GM23338 (cell line): Measurements from ENCODE around the gene HRH4.

Source experiments
- CREB1 ChIP-seq: fragments of 250-450 bp; sonication (Bioruptor Pico); IDR thresholded peaks from 2 replicates; pipeline ENCODE4 v1.5.0; 2020; ENCODE audit warnings: low read depth, mild to moderate bottlenecking, moderate library complexity
- CTCF ChIP-seq, 2 experiments: fragments of 200-600 bp in 1 of 2; sonication (generic) in 1 of 2; conservative IDR thresholded peaks; 2 replicates each; pipeline versions ENCODE4 v1.5.1 to v1.6.1; 2016 to 2017; ENCODE audit warnings: antibody characterized with exemption in 2 of 2, low read depth in 2 of 2, mild to moderate bottlenecking in 2 of 2, moderate library complexity in 1 of 2
- EZH2 ChIP-seq: fragments of 200-600 bp; sonication (generic); IDR thresholded peaks from one replicate; pipeline ENCODE4 v1.8.0; 2017; ENCODE audit warnings: antibody characterized with exemption, mild to moderate bottlenecking, low read depth; ENCODE audit not compliant: unreplicated experiment
- EZH2phosphoT487 ChIP-seq: fragments of 200-600 bp; sonication (generic); IDR thresholded peaks from one replicate; pipeline ENCODE4 v1.8.1; 2018; ENCODE audit warnings: antibody characterized with exemption; ENCODE audit not compliant: unreplicated experiment
- JUNB ChIP-seq: IDR thresholded peaks from one replicate; pipeline ENCODE4 v1.6.1; 2016; ENCODE audit warnings: antibody characterized with exemption; ENCODE audit not compliant: unreplicated experiment
- POLR2AphosphoS5 ChIP-seq: IDR thresholded peaks from 2 replicates; pipeline ENCODE4 v1.6.1; 2016; ENCODE audit warnings: antibody characterized with exemption, low read depth
- REST ChIP-seq: IDR thresholded peaks from one replicate; pipeline ENCODE4 v1.6.1; 2018; ENCODE audit warnings: antibody characterized with exemption; ENCODE audit not compliant: unreplicated experiment
- STAT1 ChIP-seq: IDR thresholded peaks from one replicate; pipeline ENCODE4 v1.6.1; 2016; ENCODE audit warnings: antibody characterized with exemption; ENCODE audit not compliant: unreplicated experiment
- ZNF462 ChIP-seq: fragments of 250-450 bp; sonication (Bioruptor Pico); IDR thresholded peaks from 2 replicates; pipeline ENCODE4 v1.5.0; 2020; ENCODE audit warnings: mild to moderate bottlenecking, moderate library complexity

GRCh38 chr18:24479371-24479770, 18.9 kb downstream of the HRH4 start:
- TF ChIP-seq CTCF (conservative IDR thresholded peaks at IDR 0.05; ENCODE audit: low read depth in 2 of 2) (no peak), POLR2AphosphoS5 (no peak), EZH2 (no peak), REST (no peak), ZNF462 (no peak), STAT1 (no peak), CREB1 (no peak), EZH2phosphoT487 (no peak), JUNB (no peak)
